WTC11 (cell line): ENCODE measurements around the gene WNT7A. TPM values are rescaled to one million over a fixed set of nuclear protein-coding genes. Genes with fewer than 3 reads are reported as not detected.

ENCODE experiments used
- ATAC-seq: fragments of 200-7000 bp; cut with Tn5 transposase; 2 replicates; pipeline ENCODE4 v1.10.0; 2021; ENCODE audit warnings: mild to moderate bottlenecking, moderate library complexity
- CTCF ChIA-PET: fragments of 300-600 bp; sonication (Branson Sonifier 250); formaldehyde crosslinking; loops from one replicate; lab custom pipeline; 2021; ENCODE audit warnings: antibody characterized with exemption; lab: Charles Lee
- POLR2A ChIA-PET: fragments of 350-600 bp; sonication (Branson Sonifier 250); formaldehyde crosslinking; loops from one replicate; lab custom pipeline; 2021; ENCODE audit warnings: antibody characterized with exemption; lab: Charles Lee
- DNase-seq: peaks from one replicate; pipeline ENCODE4 v3.0.0; 2021; ENCODE audit warnings: low spot score
- H3K27ac Mint-ChIP-seq: 2 replicates; pipeline ENCODE4 v1.8.0; 2021; ENCODE audit warnings: mixed read lengths
- H3K27me3 Mint-ChIP-seq: 2 replicates; pipeline ENCODE4 v1.8.0; 2021; ENCODE audit warnings: low read depth, mild to moderate bottlenecking, moderate library complexity, mixed read lengths
- H3K36me3 Mint-ChIP-seq: 2 replicates; pipeline ENCODE4 v1.8.0; 2021; ENCODE audit warnings: mixed read lengths
- H3K4me1 Mint-ChIP-seq: 2 replicates; pipeline ENCODE4 v1.8.0; 2022; ENCODE audit warnings: mixed read lengths
- H3K4me3 Mint-ChIP-seq: 2 replicates; pipeline ENCODE4 v1.8.0; 2021; ENCODE audit warnings: mild to moderate bottlenecking, moderate library complexity, mixed read lengths
- H3K9me3 Mint-ChIP-seq: 2 replicates; pipeline ENCODE4 v1.8.0; 2021; ENCODE audit warnings: mixed read lengths
- AR ChIP-seq: fragments of 250-450 bp; sonication (Bioruptor Pico); IDR thresholded peaks from 2 replicates; pipeline ENCODE4 v1.9.0; 2021; ENCODE audit warnings: mild to moderate bottlenecking
- HMGXB4 ChIP-seq: sonication (generic); formaldehyde crosslinking; IDR thresholded peaks from 2 replicates; pipeline ENCODE4 v1.8.1; 2023; ENCODE audit warnings: mild to moderate bottlenecking, moderate library complexity, missing genetic modification reagents
- IRF1 ChIP-seq: sonication (generic); formaldehyde crosslinking; IDR thresholded peaks from 2 replicates; pipeline ENCODE4 v1.8.0; 2023; ENCODE audit warnings: missing genetic modification reagents
- TEAD1 ChIP-seq: sonication (generic); formaldehyde crosslinking; IDR thresholded peaks from 2 replicates; pipeline ENCODE4 v1.8.0; 2022; ENCODE audit warnings: mild to moderate bottlenecking, missing genetic modification reagents
- ZBTB43 ChIP-seq: sonication (generic); formaldehyde crosslinking; IDR thresholded peaks from 2 replicates; pipeline ENCODE4 v1.8.1; 2023; ENCODE audit warnings: mild to moderate bottlenecking, missing genetic modification reagents
- ZMAT4 ChIP-seq: fragments of 250-450 bp; sonication (Bioruptor Pico); IDR thresholded peaks from 2 replicates; pipeline ENCODE4 v1.9.0; 2021; ENCODE audit warnings: mild to moderate bottlenecking
- ZNF396 ChIP-seq: fragments of 250-450 bp; sonication (Bioruptor Pico); IDR thresholded peaks from 2 replicates; pipeline ENCODE4 v1.8.0; 2021; ENCODE audit warnings: mild to moderate bottlenecking, moderate library complexity, borderline replicate concordance
- ZNF512 ChIP-seq: sonication (generic); formaldehyde crosslinking; IDR thresholded peaks from 2 replicates; pipeline ENCODE4 v1.8.1; 2022; ENCODE audit warnings: missing genetic modification reagents, borderline replicate concordance
- ZSCAN18 ChIP-seq: fragments of 250-450 bp; sonication (Bioruptor Pico); IDR thresholded peaks from 2 replicates; pipeline ENCODE4 v2.1.2; 2022; ENCODE audit warnings: mild to moderate bottlenecking, moderate library complexity
- total RNA-seq: library from RNA; stranded (reverse); gene quantifications from 3 replicates; pipeline ENCODE4 v1.2.3, GENCODE V29; 2021

WNT7A gene
- total RNA-seq, 1 experiment from 2014 or later = 0.04 TPM

- ATAC-seq = no peak
- CTCF ChIA-PET = interaction anchor here (1.0 kb wide), 1 partner anchor 56 kb away, joined by 3 read pairs; no protein-coding TSS in a partner anchor
These were observed 39.4 kb downstream of the WNT7A start for GRCh38 chr3:13840456-13840855.

More at GRCh38 chr3:13840456-13840855, 39.4 kb downstream of the WNT7A start:
- Mint-ChIP-seq H3K9me3 (no peaks in the 10 kb centered on the region), H3K27me3 (no peaks in the 10 kb centered on the region), H3K4me1 (no peaks in the 10 kb centered on the region; the same call in 1 of the 2 replicates), H3K27ac (no peak overlapping the region), H3K36me3 (no peaks in the 10 kb centered on the region), H3K4me3 (no peak overlapping the region)
- no peak for DNase-seq
- POLR2A ChIA-PET = no interaction called here
- TF ChIP-seq ZMAT4 (CRISPR knock-in tag) = no peak
- TF ChIP-seq ZSCAN18 (CRISPR knock-in tag) = no peak
- no peak for TF ChIP-seq ZNF396
- TF ChIP-seq ZBTB43 (CRISPR knock-in tag) = no peak
- no peak for TF ChIP-seq TEAD1 (CRISPR knock-in tag)
- no peak for TF ChIP-seq AR (CRISPR knock-in tag)
- TF ChIP-seq ZNF512 (CRISPR knock-in tag) = no peak
- no peak for TF ChIP-seq IRF1 (CRISPR knock-in tag)
- no peak for TF ChIP-seq HMGXB4 (CRISPR knock-in tag)
